Thoracic aorta (tissue), 2 donors: ENCODE measurements around the gene GPR61. TPM values are rescaled to one million over a fixed set of nuclear protein-coding genes. Genes with fewer than 3 reads are reported as not detected.

Experiments
- ATAC-seq: fragments of 150-250 bp; one replicate; pipeline ENCODE4 v1.8.0; 2017; ENCODE audit warnings: low read depth; ENCODE audit not compliant: insufficient number of reproducible peaks, low FRiP score
- DNase-seq: peaks from one replicate; pipeline ENCODE4 v3.0.0-alpha.2; 2020; ENCODE audit warnings: low spot score
- H3K27ac ChIP-seq, 2 donors: fragments of 200-600 bp; sonication (generic); 1 replicate in 1 of 2; 2 replicates in 1 of 2; pipeline ENCODE4 v1.5.1; 2016; ENCODE audit warnings: mild to moderate bottlenecking in 2 of 2, moderate library complexity in 2 of 2
- H3K27me3 ChIP-seq: fragments of 200-600 bp; sonication (generic); replicated peaks from 2 replicates; pipeline ENCODE4 v1.6.0; 2016; ENCODE audit warnings: mild to moderate bottlenecking; ENCODE audit not compliant: insufficient read depth
- H3K36me3 ChIP-seq: fragments of 200-600 bp; sonication (generic); one replicate; pipeline ENCODE4 v1.5.1; 2016
- H3K4me1 ChIP-seq, 2 donors: fragments of 200-600 bp; sonication (generic); 1 replicate in 1 of 2; 2 replicates in 1 of 2; pipeline versions ENCODE4 v1.5.1 to v1.6.0; 2016; ENCODE audit warnings: low read depth in 2 of 2, mild to moderate bottlenecking in 1 of 2; ENCODE audit not compliant: control insufficient read depth in 1 of 2
- H3K4me3 ChIP-seq: fragments of 200-600 bp; sonication (generic); 2 replicates; pipeline ENCODE4 v1.5.1; 2016; ENCODE audit warnings: mild to moderate bottlenecking
- H3K9me3 ChIP-seq: fragments of 200-600 bp; sonication (generic); 2 replicates; pipeline ENCODE4 v1.5.1; 2016
- total RNA-seq, 2 donors: library from RNA; depleted of rRNA; stranded (reverse); fragments of >200 nt; gene quantifications; one replicate each; pipeline versions ENCODE4 v1.1.0 to v1.2.3, GENCODE V29; 2016
- TF ChIP-seq, protein P1 (sequence below): fragments of 200-600 bp; sonication (generic); IDR thresholded peaks from one replicate; pipeline ENCODE4 v1.5.1; 2019; ENCODE audit warnings: antibody characterized with exemption

GPR61 gene
- total RNA-seq, 2 donors from 2014 or later, result not detected

- no peaks in the 10 kb centered on the region for H3K36me3 ChIP-seq
- no peaks in the 10 kb centered on the region for H3K27me3 ChIP-seq
- DNase-seq (peak; percentile 86), ATAC-seq (peak; percentile 49)
- no peaks in the 10 kb centered on the region for H3K9me3 ChIP-seq
- TF ChIP-seq, protein P1, sequence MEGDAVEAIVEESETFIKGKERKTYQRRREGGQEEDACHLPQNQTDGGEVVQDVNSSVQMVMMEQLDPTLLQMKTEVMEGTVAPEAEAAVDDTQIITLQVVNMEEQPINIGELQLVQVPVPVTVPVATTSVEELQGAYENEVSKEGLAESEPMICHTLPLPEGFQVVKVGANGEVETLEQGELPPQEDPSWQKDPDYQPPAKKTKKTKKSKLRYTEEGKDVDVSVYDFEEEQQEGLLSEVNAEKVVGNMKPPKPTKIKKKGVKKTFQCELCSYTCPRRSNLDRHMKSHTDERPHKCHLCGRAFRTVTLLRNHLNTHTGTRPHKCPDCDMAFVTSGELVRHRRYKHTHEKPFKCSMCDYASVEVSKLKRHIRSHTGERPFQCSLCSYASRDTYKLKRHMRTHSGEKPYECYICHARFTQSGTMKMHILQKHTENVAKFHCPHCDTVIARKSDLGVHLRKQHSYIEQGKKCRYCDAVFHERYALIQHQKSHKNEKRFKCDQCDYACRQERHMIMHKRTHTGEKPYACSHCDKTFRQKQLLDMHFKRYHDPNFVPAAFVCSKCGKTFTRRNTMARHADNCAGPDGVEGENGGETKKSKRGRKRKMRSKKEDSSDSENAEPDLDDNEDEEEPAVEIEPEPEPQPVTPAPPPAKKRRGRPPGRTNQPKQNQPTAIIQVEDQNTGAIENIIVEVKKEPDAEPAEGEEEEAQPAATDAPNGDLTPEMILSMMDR, result peak; percentile 83
- H3K4me1 ChIP-seq, result peaks cover 20 to 36% of the 10 kb centered on the region in 2 donors
- H3K27ac ChIP-seq, result peak overlapping the region; percentile 78 to 95
- peak overlapping the region; percentile 99 for H3K4me3 ChIP-seq
Observed at GRCh38 chr1:109546311-109547109, 6.8 kb downstream of the GPR61 start.

DNA sequence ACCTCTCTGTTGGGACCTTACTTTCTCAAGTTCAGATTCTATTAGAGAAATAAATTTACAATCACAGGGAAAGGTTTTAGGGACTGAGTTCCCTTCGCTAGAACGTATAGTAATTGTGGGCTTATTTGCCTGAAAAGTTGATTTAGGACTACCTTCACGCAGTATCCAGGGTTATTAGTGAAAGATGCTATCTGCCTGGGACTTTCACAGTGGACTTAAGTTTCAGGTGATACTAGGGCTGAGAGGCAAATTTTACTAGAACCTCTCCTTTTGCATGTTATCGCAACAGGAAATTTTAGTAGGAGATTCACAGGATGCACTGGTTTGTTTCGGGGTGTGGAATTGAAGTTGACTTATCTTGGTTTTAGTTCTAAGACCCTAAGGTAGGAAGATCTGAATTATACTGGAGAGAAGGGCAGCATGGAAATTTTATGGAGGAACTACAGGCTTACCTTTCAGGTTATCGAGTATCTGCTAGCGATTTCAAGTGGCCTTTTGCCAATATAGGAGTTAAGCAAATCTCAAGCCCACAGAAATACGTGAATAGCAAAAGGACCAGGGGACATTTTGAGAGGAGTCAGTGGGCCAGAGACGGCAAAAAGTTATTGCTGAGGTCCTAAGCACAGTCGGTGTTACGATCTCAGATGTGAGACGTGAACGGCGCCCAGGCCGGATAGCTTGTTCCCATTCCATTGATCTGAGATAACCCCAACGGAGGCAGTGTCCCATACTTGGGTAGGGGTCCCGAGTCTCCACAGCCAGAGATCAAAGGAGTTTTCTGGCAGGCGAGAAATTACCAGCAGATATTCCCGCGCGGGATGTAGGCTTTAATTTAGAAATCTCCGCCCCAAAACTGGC is 8.0 kb downstream of the GPR61 start:
- no peaks in the 10 kb centered on the region for H3K9me3 ChIP-seq
- H3K27me3 ChIP-seq, result no peaks in the 10 kb centered on the region
- peak overlapping the region; percentile 99 for H3K4me3 ChIP-seq
- TF ChIP-seq, protein P1, result no peak
- peak overlapping the region; percentile 95 for H3K27ac ChIP-seq
- DNase-seq (no peak), ATAC-seq (no peak)
- no peaks in the 10 kb centered on the region for H3K36me3 ChIP-seq
- H3K4me1 ChIP-seq, result peaks cover 20 to 46% of the 10 kb centered on the region in 2 donors

DNA sequence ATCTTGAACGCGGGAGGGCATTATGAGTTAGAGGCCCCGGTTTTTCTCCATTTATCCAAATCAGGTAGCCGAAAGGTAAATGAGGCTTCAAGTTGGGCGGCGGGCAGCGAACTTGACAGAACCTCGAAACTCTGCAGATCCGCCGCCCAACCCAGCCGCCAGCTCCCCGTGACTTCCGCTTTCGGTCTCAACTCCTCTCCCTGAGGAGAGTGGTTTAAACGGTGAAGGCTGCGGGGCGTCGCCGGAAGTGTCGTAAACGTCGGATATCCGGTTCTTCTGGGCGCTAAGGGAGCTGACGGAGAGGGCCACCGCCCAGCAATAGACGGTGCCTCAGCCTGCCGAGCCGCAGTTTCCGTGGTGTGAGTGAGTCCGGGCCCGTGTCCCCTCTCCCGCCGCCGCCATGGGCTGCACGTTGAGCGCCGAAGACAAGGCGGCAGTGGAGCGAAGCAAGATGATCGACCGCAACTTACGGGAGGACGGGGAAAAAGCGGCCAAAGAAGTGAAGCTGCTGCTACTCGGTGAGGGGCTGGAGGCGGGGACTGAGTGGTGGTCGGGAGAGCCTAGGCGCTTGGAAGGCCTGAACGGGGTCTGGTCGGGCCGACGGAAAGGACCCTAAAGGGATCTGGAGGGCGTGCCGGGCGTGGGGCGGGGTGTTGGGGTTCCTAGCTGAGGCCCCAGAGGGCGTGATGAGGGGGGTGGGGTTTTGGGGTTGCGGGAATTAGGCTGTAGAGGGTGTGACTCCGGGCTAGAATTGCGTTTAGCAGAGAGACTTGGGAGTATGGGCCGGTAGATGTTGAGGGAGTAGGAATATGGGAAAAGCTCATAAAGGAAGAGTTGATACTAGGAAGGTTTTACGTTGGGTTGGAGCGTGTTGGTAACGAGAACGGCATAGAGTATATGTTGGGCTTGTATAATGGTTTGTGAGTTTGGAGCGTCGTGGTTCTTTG is 8.9 kb downstream of the GPR61 start, which contains the start of gene GNAI3:
GNAI3 (plus strand) TSS at position 295 of the 947 bp plus-strand sequence; CDS start at position 401, 106 bp downstream.
- TF ChIP-seq, protein P1, result no peak
- Histone ChIP-seq H3K36me3 (no peaks in the 10 kb centered on the region), H3K27ac (peak within 1 kb of the TSS; percentile 95), H3K4me1 (peaks cover 20 to 49% of the 10 kb centered on the region in 2 donors), H3K9me3 (no peaks in the 10 kb centered on the region), H3K27me3 (no peaks in the 10 kb centered on the region), H3K4me3 (peak within 1 kb of the TSS; percentile 99)
- DNase-seq (peak; percentile 88), ATAC-seq (peak; percentile 75)

GRCh38 chr1:109556563-109556962 is 16.9 kb downstream of the GPR61 start:
- Histone ChIP-seq H3K4me1 (peaks cover 11 to 44% of the 10 kb centered on the region in 2 donors), H3K9me3 (no peaks in the 10 kb centered on the region), H3K27me3 (no peaks in the 10 kb centered on the region), H3K4me3 (no peak overlapping the region), H3K27ac (no peak overlapping the region), H3K36me3 (no peaks in the 10 kb centered on the region)
- ATAC-seq (no peak), DNase-seq (no peak)
- TF ChIP-seq, protein P1, result no peak
